ENCODE measurements around the gene CACNA1G. TPM values are rescaled to one million over a fixed set of nuclear protein-coding genes. Genes with fewer than 3 reads are reported as not detected.

CACNA1G gene
- total RNA-seq, 1 donor from 2014 or later, result 0.27 TPM

- no peak overlapping the region for H3K27ac ChIP-seq (ENCODE audit: low read depth, low read length)
- H2AFZ ChIP-seq (ENCODE audit: low read depth, low read length), result no peak overlapping the region
- Mint-ChIP-seq H3K27me3 (ENCODE audit: low read depth, unreplicated experiment) (peaks cover 25% of the 10 kb centered on the region), H3K27ac (ENCODE audit: unreplicated experiment) (no peak overlapping the region), H3K9me3 (ENCODE audit: unreplicated experiment) (no peaks in the 10 kb centered on the region), H3K36me3 (ENCODE audit: low read depth, unreplicated experiment) (no peaks in the 10 kb centered on the region), H3K4me1 (ENCODE audit: low read depth, unreplicated experiment) (peaks cover 12% of the 10 kb centered on the region), H3K4me3 (ENCODE audit: unreplicated experiment) (no peak overlapping the region)
- no peaks in the 10 kb centered on the region for H4K20me1 ChIP-seq (ENCODE audit: insufficient read depth, low read length)
- no peak overlapping the region for H3K4me3 ChIP-seq (ENCODE audit: insufficient read depth, low read depth, low read length)
- H3K4me1 ChIP-seq (ENCODE audit: insufficient read depth, low read length), result no peaks in the 10 kb centered on the region
- no peak for DNase-seq (ENCODE audit: low read depth)
- no peak for FAIRE-seq
- H3K9me3 ChIP-seq (ENCODE audit: insufficient read depth, low read depth, low read length), result no peaks in the 10 kb centered on the region
- no peaks in the 10 kb centered on the region for H3K36me3 ChIP-seq (ENCODE audit: insufficient read depth, low read length)
- TF ChIP-seq CTCF (IDR thresholded peaks at IDR 0.05; ENCODE audit: insufficient read depth, low read depth, low read length) (no peak), EZH2 (IDR thresholded peaks at IDR 0.05; ENCODE audit: insufficient read depth, low read length) (no peak)
- no peak overlapping the region for H3K9ac ChIP-seq (ENCODE audit: low read length)
- no peaks in the 10 kb centered on the region for H3K27me3 ChIP-seq (ENCODE audit: insufficient read depth, low read length)
- H3K79me2 ChIP-seq (ENCODE audit: insufficient read depth, low read length), result no peaks in the 10 kb centered on the region
- no peak overlapping the region for H3K4me2 ChIP-seq (ENCODE audit: low read length)
Measured at GRCh38 chr17:50614471-50615051, 54.0 kb downstream of the CACNA1G start.

DNA sequence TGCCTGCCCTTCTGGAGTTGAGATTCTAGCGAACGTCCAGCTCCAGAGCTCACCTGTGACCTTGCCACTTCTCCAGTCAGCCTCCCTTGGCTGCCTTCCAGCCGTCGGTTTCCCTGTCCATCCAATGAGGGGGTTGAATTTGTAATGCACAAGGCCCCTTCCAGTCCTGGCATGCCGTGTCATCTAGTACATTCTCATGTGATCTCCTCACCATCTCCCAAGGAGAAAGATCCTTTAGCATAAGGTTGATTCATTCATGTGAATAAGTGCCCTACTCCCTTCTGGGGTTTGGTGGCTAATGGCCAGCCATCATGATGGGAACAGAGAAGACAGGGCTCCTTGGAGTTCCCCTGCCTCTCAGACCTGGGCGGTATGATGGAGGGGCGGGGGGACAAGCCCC is 55.3 kb downstream of the CACNA1G start:
- Mint-ChIP-seq H3K4me1 (ENCODE audit: low read depth, unreplicated experiment) (peaks cover 13% of the 10 kb centered on the region), H3K9me3 (ENCODE audit: unreplicated experiment) (no peaks in the 10 kb centered on the region), H3K27me3 (ENCODE audit: low read depth, unreplicated experiment) (peaks cover 28% of the 10 kb centered on the region), H3K27ac (ENCODE audit: unreplicated experiment) (no peak overlapping the region), H3K36me3 (ENCODE audit: low read depth, unreplicated experiment) (no peaks in the 10 kb centered on the region), H3K4me3 (ENCODE audit: unreplicated experiment) (no peak overlapping the region)
- TF ChIP-seq EZH2 (IDR thresholded peaks at IDR 0.05; ENCODE audit: insufficient read depth, low read length) (no peak), CTCF (IDR thresholded peaks at IDR 0.05; ENCODE audit: insufficient read depth, low read depth, low read length) (no peak)
- Histone ChIP-seq H3K27me3 (ENCODE audit: insufficient read depth, low read length) (peaks cover 3% of the 10 kb centered on the region), H3K79me2 (ENCODE audit: insufficient read depth, low read length) (no peaks in the 10 kb centered on the region), H3K36me3 (ENCODE audit: insufficient read depth, low read length) (no peaks in the 10 kb centered on the region), H3K4me3 (ENCODE audit: insufficient read depth, low read depth, low read length) (no peak overlapping the region), H2AFZ (ENCODE audit: low read depth, low read length) (no peak overlapping the region), H3K4me2 (ENCODE audit: low read length) (no peak overlapping the region), H4K20me1 (ENCODE audit: insufficient read depth, low read length) (no peaks in the 10 kb centered on the region), H3K9ac (ENCODE audit: low read length) (no peak overlapping the region), H3K27ac (ENCODE audit: low read depth, low read length) (no peak overlapping the region), H3K9me3 (ENCODE audit: insufficient read depth, low read depth, low read length) (no peaks in the 10 kb centered on the region), H3K4me1 (ENCODE audit: insufficient read depth, low read length) (no peaks in the 10 kb centered on the region)
- FAIRE-seq, result no peak
- DNase-seq (ENCODE audit: low read depth), result no peak

DNA sequence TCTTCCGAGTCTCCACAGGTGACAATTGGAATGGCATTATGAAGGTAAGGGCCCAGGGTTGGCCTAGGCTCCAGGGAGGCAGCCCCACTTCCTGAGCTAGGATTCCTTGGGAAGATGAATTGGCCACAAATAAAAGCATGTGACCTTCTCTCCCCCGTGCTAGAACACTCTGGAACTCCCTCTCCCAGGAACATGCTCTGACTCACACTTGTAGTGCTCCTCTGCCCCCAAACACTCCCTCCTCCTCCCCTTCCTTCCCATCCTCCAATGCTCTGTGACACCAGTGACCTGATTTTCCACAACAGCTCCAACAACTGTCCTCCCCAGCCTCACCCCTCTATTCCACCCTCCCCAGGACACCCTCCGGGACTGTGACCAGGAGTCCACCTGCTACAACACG is 57.8 kb downstream of the CACNA1G start:
- Histone ChIP-seq H3K4me2 (ENCODE audit: low read length) (no peak overlapping the region), H3K79me2 (ENCODE audit: insufficient read depth, low read length) (no peaks in the 10 kb centered on the region), H3K36me3 (ENCODE audit: insufficient read depth, low read length) (no peaks in the 10 kb centered on the region), H3K9me3 (ENCODE audit: insufficient read depth, low read depth, low read length) (no peaks in the 10 kb centered on the region), H3K27ac (ENCODE audit: low read depth, low read length) (no peak overlapping the region), H4K20me1 (ENCODE audit: insufficient read depth, low read length) (no peaks in the 10 kb centered on the region), H3K9ac (ENCODE audit: low read length) (no peak overlapping the region), H3K4me1 (ENCODE audit: insufficient read depth, low read length) (no peaks in the 10 kb centered on the region), H3K4me3 (ENCODE audit: insufficient read depth, low read depth, low read length) (no peak overlapping the region), H3K27me3 (ENCODE audit: insufficient read depth, low read length) (peaks cover 3% of the 10 kb centered on the region), H2AFZ (ENCODE audit: low read depth, low read length) (no peak overlapping the region)
- no peak overlapping the region for H3K27ac Mint-ChIP-seq (ENCODE audit: unreplicated experiment)
- H3K9me3 Mint-ChIP-seq (ENCODE audit: unreplicated experiment), result no peaks in the 10 kb centered on the region
- H3K4me3 Mint-ChIP-seq (ENCODE audit: unreplicated experiment), result no peak overlapping the region
- no peak for DNase-seq (ENCODE audit: low read depth)
- H3K4me1 Mint-ChIP-seq (ENCODE audit: low read depth, unreplicated experiment), result peaks cover 17% of the 10 kb centered on the region
- TF ChIP-seq CTCF (IDR thresholded peaks at IDR 0.05; ENCODE audit: insufficient read depth, low read depth, low read length), result no peak
- TF ChIP-seq EZH2 (IDR thresholded peaks at IDR 0.05; ENCODE audit: insufficient read depth, low read length), result no peak
- no peaks in the 10 kb centered on the region for H3K36me3 Mint-ChIP-seq (ENCODE audit: low read depth, unreplicated experiment)
- no peak for FAIRE-seq
- peaks cover 32% of the 10 kb centered on the region for H3K27me3 Mint-ChIP-seq (ENCODE audit: low read depth, unreplicated experiment)
